OCI-LY1 (cell line): ENCODE results near the gene APOH.

Experiments
- H2AFZ ChIP-seq: fragments of 200-600 bp; sonication (generic), shearing (Covaris generic); 2 replicates; pipeline ENCODE4 v1.6.0; 2014; ENCODE audit warnings: antibody characterized with exemption, mild to moderate bottlenecking, low read length
- H3F3A ChIP-seq: fragments of 200-600 bp; sonication (generic), shearing (Covaris generic); 2 replicates; pipeline ENCODE4 v1.6.0; 2014; ENCODE audit warnings: mild to moderate bottlenecking, antibody characterized with exemption, low read length, moderate library complexity; ENCODE audit not compliant: insufficient read depth
- H3K27ac ChIP-seq: fragments of 200-600 bp; sonication (generic); 2 replicates; pipeline ENCODE4 v1.5.1; 2014; ENCODE audit warnings: low read length, mixed run types, mild to moderate bottlenecking, low read depth; ENCODE audit not compliant: poor library complexity, severe bottlenecking
- H3K27me3 ChIP-seq: fragments of 200-600 bp; sonication (generic); 2 replicates; pipeline ENCODE4 v1.6.0; 2014; ENCODE audit warnings: antibody characterized with exemption, mild to moderate bottlenecking, low read length, moderate library complexity; ENCODE audit not compliant: insufficient read depth
- H3K36me3 ChIP-seq: fragments of 200-600 bp; sonication (generic); 2 replicates; pipeline ENCODE4 v1.6.1; 2014; ENCODE audit warnings: mild to moderate bottlenecking, antibody characterized with exemption, low read length, moderate library complexity, mixed read lengths; ENCODE audit not compliant: insufficient read depth
- H3K4me1 ChIP-seq: fragments of 200-600 bp; sonication (generic); 2 replicates; pipeline ENCODE4 v1.5.1; 2014; ENCODE audit warnings: mild to moderate bottlenecking, low read length, moderate library complexity; ENCODE audit not compliant: insufficient read depth, severe bottlenecking
- H3K4me2 ChIP-seq: fragments of 200-600 bp; sonication (generic), shearing (Covaris generic); 2 replicates; pipeline ENCODE4 v1.6.1; 2014; ENCODE audit warnings: low read length
- H3K4me3 ChIP-seq: fragments of 200-600 bp; sonication (generic); 2 replicates; pipeline ENCODE4 v1.5.1; 2014; ENCODE audit warnings: low read length, low read depth, mild to moderate bottlenecking, mixed read lengths; ENCODE audit not compliant: poor library complexity, severe bottlenecking
- H3K79me2 ChIP-seq: fragments of 200-600 bp; shearing (Covaris generic); 2 replicates; pipeline ENCODE4 v1.6.1; 2016; ENCODE audit warnings: mixed run types, low read length, mixed read lengths; ENCODE audit not compliant: insufficient read depth
- H3K9ac ChIP-seq: fragments of 200-600 bp; sonication (generic), shearing (Covaris generic); 2 replicates; pipeline ENCODE4 v1.6.1; 2014; ENCODE audit warnings: mild to moderate bottlenecking, low read length, mixed read lengths
- H3K9me2 ChIP-seq: fragments of 200-600 bp; sonication (generic), shearing (Covaris generic); 2 replicates; pipeline ENCODE4 v1.6.1; 2014; ENCODE audit warnings: low read depth, mild to moderate bottlenecking, low read length, mixed read lengths
- H3K9me3 ChIP-seq: fragments of 200-600 bp; shearing (Covaris generic); 2 replicates; pipeline ENCODE4 v1.6.1; 2014; ENCODE audit warnings: low read length, mixed read lengths
- H4K20me1 ChIP-seq: fragments of 200-600 bp; sonication (generic), shearing (Covaris generic); 2 replicates; pipeline ENCODE4 v1.6.0; 2016; ENCODE audit warnings: mild to moderate bottlenecking, low read length; ENCODE audit not compliant: insufficient read depth
- EZH2 ChIP-seq: fragments of 200-600 bp; sonication (generic), shearing (Covaris generic); IDR thresholded peaks from 2 replicates; pipeline ENCODE4 v1.8.0; 2017; ENCODE audit warnings: borderline replicate concordance, mixed run types, mild to moderate bottlenecking, antibody characterized with exemption, low read length, moderate library complexity, mixed read lengths
- TF ChIP-seq, protein P1 (sequence below): fragments of 200-600 bp; sonication (generic), shearing (Covaris generic); IDR thresholded peaks from 2 replicates; pipeline ENCODE4 v1.5.1; 2017; ENCODE audit warnings: mild to moderate bottlenecking, antibody characterized with exemption, low read length, moderate library complexity, mixed read lengths

Gene APOH

DNA sequence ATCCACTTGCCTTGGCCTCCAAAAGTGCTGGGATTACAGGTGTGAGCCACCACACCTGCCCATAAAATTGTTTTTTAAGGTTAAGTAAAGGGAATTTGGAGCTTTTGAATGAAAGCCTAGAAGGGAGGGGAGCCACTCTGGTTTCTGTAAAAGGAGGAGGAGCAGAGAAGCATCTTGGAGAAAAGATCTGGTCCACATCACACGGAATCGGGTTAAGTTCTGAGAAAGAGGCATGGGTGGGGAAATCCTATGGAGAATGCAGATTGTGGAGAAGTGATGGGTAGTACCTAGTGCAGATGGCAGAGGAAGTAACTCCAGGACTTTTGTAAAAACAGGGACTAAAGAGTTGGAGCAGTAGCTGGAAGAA is 19.0 kb downstream of the APOH start:
- Histone ChIP-seq H2AFZ (no peak overlapping the region), H3K27me3 (no peaks in the 10 kb centered on the region; the same call in 1 of the 2 replicates), H3K27ac (no peak overlapping the region), H3K9ac (no peak overlapping the region), H3K79me2 (no peaks in the 10 kb centered on the region), H3K4me2 (no peak overlapping the region), H3F3A (no peaks in the 10 kb centered on the region), H3K9me2 (no peaks in the 10 kb centered on the region), H3K36me3 (no peaks in the 10 kb centered on the region; the same call in 1 of the 2 replicates), H3K9me3 (no peaks in the 10 kb centered on the region), H4K20me1 (no peaks in the 10 kb centered on the region), H3K4me1 (no peaks in the 10 kb centered on the region), H3K4me3 (no peak overlapping the region)
- TF ChIP-seq, protein P1, sequence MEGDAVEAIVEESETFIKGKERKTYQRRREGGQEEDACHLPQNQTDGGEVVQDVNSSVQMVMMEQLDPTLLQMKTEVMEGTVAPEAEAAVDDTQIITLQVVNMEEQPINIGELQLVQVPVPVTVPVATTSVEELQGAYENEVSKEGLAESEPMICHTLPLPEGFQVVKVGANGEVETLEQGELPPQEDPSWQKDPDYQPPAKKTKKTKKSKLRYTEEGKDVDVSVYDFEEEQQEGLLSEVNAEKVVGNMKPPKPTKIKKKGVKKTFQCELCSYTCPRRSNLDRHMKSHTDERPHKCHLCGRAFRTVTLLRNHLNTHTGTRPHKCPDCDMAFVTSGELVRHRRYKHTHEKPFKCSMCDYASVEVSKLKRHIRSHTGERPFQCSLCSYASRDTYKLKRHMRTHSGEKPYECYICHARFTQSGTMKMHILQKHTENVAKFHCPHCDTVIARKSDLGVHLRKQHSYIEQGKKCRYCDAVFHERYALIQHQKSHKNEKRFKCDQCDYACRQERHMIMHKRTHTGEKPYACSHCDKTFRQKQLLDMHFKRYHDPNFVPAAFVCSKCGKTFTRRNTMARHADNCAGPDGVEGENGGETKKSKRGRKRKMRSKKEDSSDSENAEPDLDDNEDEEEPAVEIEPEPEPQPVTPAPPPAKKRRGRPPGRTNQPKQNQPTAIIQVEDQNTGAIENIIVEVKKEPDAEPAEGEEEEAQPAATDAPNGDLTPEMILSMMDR = no peak
- TF ChIP-seq EZH2 = no peak

DNA sequence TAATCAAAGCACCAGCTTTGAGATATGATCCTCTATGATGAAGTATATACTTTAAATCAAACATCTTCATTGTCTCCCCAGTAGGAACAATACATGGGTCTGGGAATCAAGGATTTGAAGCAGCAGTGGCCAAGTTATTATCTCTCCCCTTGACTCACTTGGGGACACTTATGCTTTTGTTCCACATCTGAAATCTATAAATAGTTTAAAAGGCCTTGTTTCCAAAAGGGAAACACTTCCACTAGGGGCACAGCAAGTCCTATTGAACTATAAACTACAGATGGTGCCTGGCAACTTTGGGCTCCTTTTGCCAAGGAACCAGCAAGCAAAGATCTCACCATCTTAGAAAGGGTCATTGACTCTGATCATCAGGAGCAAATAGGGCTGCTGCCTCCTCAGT is 21.3 kb downstream of the APOH start:
- no peak overlapping the region for H3K4me2 ChIP-seq
- no peaks in the 10 kb centered on the region for H3K79me2 ChIP-seq
- TF ChIP-seq, protein P1 = no peak
- no peak for TF ChIP-seq EZH2
- H3K4me3 ChIP-seq = no peak overlapping the region
- H3K4me1 ChIP-seq = no peaks in the 10 kb centered on the region
- no peak overlapping the region for H3K27ac ChIP-seq
- no peaks in the 10 kb centered on the region for H3K9me2 ChIP-seq
- no peaks in the 10 kb centered on the region; the same call in 1 of the 2 replicates for H3K27me3 ChIP-seq
- no peaks in the 10 kb centered on the region for H4K20me1 ChIP-seq
- H3K9me3 ChIP-seq = no peaks in the 10 kb centered on the region
- no peaks in the 10 kb centered on the region; the same call in 1 of the 2 replicates for H3K36me3 ChIP-seq
- H3K9ac ChIP-seq = no peak overlapping the region
- no peaks in the 10 kb centered on the region for H3F3A ChIP-seq
- H2AFZ ChIP-seq = no peak overlapping the region

DNA sequence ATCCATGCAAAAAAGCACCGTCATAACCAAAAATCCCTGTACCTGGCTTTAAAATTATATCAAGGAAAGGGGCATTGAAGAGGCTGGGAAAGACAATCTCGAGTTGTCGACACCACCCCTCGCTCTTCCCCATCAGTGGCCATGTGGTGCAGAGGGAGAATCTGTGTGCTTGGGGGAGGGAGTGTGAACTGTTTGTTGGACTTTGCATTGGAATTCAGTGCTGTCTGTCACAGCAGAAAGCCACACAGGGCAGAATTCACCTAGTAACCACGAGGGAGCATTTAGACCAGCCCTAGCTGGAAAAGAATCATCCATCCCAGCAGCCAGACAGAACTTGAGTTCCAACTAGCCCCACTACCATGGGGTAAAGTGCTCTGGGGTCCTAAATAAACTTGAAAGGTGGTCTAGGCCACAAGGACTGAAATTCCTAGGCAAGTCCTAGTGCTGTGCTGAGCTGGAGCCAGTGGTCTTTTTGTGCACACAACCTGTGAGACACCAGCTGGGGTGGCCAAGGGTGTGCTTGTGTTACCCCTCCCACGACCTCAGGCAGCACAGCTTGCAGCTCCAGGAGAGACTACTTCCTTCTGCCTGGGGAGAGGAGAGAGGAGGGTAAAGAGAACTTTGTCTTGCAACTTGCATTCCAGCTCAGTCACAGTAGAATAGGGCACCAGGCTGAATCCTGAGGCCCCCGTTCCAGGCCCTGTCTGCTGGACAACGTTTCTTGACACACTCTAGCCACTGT is 25.8 kb downstream of the APOH start:
- Histone ChIP-seq H3K79me2 (no peaks in the 10 kb centered on the region), H3K36me3 (no peaks in the 10 kb centered on the region; the same call in 1 of the 2 replicates), H3K9me2 (no peaks in the 10 kb centered on the region), H3F3A (no peaks in the 10 kb centered on the region), H3K4me3 (no peak overlapping the region), H2AFZ (no peak overlapping the region), H4K20me1 (no peaks in the 10 kb centered on the region), H3K9ac (no peak overlapping the region), H3K4me2 (no peak overlapping the region), H3K4me1 (no peaks in the 10 kb centered on the region), H3K27me3 (no peaks in the 10 kb centered on the region), H3K9me3 (no peaks in the 10 kb centered on the region), H3K27ac (no peak overlapping the region)
- TF ChIP-seq, protein P1 = no peak
- no peak for TF ChIP-seq EZH2
